GM19025 (cell line): ENCODE data around the gene ZP1.

Experiments
- ATAC-seq: cut with Tn5 transposase; IDR thresholded peaks from one replicate; pipeline ENCODE4 v1.9.1; 2021; ENCODE audit warnings: mild to moderate bottlenecking, low read depth, moderate library complexity; ENCODE audit not compliant: unreplicated experiment

Gene ZP1

DNA sequence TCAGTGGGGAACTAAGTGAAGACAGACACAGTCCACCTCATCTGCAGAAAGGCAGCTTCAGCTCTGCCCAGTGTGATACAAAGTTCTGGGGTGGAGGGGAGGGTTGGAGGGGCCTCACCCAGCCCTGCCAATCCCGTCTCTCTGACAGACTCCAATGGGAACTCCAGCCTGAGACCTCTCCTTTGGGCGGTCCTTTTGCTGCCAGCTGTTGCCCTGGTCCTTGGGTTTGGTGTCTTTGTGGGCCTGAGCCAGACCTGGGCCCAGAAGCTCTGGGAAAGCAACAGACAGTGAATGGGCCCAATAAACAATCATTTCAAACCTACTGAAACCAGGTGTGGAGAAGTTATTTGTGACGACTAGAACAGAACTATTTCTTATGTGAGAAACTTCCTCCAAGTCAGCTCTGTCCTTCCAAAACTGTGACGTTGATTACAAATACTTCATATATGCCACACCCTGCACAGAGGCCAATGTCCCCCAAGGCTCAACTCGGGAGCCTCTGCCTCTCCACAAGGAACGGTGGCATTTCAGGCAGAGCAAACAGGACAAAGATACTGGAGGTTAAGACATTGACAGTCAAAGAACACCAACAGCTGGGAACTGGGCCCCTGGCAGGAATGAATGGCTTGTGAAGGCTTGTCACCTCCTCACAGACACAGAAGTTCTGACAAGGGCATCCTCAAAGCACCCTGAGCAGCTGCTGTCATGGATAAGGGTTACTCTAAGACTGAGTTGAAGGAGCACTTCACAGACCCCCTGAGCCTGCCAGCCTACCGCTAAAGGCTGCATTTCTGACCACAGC is 8.2 kb downstream of the ZP1 start:
- no peak for ATAC-seq

DNA sequence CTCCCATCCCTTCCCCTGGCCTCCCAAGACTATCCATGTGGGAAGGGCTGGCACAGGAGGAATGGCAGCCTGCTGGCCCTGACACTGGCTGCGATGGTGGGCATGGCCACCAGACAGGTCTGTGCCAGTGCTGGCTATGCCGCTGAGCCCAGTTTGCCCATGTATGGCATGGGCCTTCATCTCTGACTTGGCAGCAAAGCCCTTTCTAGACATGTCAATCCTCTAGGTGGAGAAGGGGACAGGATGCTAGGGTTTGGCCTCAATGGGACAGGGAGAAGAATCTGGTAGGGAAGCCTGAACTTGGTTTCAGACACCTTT is 8.8 kb downstream of the ZP1 start:
- no peak for ATAC-seq

DNA sequence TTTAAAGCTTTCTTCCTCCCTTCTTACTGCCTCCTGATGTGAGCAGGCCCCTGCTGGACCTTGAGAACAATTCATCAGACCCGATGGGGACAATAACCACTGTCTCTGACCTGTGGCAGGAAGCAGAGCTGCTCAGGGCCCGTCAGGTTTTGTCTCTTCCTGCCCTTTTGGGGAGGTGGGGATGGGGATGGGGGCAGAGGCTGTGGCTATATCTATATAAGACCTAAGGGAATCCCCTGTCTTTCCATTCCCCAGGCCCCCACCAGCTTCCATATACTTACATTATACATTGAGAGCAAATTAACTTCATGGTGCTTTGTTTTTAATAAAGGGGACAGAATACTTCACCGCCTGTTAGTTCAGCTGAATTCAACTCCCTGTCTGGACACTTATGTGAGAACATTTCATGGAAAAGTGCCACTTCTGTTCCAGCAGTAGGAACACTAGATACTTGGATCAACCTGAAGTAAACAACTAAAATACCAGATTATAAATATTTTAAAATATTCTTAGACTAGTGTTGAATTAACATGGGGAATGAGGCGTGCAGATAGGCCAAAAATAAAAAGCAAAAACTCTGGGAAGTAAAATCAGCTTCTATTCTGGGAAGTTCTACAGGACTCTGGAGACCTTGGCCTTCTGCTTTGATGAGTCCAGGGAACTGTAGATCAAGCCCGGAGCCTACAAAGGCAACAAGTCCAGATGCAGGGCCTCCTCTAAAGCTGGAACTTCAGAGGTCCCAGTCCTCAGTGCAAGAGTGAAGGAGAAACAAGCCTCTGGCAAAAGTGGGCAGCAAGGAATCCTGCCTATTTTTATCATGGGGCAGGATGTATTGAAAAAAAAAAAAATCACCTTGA is 11.1 kb downstream of the ZP1 start:
- no peak for ATAC-seq

DNA sequence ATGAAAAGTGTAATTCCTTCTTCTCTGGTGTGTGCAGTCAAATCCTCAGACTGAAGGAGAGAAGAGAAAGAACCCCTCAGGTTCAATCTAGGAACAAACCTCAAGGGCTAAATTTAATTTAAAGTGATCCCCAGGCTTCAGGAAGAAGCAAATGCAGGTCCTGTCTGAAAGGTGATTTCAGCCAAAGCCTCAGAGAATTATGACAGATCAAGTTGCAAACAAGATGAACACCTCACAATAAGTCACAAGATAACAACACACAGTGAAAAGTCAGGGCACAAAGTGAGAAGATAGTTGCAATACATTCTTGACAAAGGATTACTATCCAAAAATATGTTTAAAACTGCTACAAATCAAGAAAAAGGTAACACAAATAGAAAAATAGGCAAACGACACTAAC is 11.8 kb downstream of the ZP1 start:
- ATAC-seq, result no peak

DNA sequence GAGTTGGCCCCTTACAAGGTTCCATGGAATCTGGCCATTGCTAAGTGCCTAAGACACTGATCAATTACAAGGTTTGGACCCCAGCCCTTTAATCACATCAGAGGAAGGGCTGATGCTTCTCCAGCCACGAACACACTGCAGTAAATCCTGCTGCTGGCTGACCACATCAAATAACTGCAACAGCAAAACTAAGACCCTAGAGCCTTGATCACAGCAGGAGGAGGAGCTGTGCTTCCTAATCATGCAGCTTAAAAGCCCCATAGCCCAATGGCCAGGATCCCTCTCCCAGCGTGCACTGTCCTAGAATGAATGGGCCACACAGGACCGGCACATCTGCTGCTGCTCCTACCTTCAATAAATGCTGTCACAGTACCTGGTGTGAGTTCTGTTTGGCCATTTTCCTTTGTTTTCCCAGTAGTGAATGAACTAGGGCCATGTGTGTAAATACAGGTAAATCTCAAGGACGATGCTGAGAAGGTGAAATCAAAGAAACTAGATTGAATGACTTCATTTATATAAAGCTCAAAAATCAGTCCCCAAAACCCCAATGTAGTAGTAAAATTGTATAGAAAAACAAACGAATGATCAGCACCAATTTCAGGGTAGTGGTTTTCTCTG is 12.7 kb downstream of the ZP1 start:
- ATAC-seq, result no peak

DNA sequence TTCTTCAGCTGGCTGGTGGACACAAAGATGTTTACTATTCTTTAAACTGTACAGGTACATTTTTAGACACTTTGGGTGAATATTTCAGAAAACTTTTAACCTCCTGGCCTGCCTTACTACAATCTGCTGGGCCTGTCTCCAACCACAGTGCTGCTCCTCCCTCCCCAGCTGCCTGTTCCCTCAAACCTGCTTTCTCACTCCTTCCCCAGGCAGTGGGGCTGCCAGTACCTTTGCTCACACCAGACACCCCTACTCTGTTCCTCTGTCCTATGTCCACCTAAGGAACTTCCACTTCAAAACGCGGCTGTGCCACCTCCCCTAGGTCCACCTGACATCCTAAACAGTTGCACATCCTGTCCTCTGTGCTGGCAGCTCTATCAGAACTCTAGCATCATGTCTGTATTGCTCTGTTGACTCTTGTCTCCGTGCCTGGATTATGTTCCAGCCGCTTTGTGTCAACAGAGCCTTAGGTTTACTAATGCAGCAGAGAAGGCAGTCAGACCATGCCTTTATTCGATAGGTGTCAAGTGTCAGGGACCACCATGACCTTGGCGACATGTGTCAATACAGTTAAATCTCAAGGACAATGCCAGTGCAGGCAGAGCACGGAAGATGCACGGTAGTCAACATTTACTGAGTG is 13.4 kb downstream of the ZP1 start:
- ATAC-seq, result no peak

DNA sequence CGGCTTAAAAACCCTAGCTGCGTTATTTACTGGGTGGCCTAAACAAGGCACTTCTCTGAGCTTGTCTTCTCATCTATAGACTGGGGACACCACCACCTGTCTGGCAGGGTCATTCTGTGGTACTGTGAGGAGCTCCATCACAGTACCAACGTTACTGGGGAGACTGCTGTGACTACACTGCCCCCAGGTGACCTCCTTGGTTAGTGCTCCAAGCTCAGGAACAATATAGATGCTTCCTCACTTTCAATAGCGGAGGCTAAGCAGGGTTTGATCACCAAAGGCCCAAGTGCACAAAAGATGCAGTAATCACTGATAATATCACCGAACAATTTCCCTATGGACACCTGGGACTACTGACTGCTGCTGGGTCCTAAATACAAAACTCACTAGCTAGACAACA is 20.2 kb downstream of the ZP1 start:
- no peak for ATAC-seq

DNA sequence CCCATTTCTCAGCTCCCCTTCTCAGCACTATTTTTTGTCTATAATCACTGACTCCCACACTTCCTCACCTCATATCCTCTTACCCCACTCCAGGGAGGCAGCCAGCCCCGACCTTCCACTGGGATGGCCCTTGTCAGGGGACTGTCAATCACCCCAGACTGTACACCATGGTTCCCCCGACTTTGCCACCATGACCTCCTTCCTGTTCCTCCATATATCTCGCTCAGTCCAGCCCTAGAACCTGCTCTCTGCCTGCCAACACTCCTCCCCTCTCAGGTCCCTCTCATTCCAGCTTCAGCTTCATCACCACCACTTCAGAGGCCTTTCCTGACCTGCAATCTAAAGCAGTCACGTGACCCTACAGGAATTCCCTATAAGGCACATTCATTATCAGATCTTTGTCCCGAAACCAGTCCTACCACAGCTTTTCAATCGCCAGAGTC is 22.5 kb downstream of the ZP1 start:
- no peak for ATAC-seq

DNA sequence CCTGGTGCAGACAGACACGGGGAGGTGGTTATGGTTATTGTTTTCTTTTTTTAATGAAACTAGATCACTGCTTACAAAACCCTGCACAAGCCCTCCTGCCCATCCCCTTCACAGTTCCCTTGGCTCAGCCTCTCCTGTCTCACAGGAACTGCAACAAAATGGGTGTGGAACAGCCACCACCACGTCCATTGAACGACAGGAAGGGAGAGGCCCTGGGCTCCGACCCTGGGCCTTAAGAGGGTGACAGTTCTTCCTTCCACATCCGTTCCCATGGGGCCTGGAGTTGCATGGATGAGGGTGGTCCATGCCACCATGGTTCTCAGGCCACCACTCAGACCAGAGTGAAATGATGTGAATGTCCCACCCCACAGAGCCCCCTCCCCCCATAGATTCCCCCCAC is 23.4 kb downstream of the ZP1 start:
- ATAC-seq, result no peak

DNA sequence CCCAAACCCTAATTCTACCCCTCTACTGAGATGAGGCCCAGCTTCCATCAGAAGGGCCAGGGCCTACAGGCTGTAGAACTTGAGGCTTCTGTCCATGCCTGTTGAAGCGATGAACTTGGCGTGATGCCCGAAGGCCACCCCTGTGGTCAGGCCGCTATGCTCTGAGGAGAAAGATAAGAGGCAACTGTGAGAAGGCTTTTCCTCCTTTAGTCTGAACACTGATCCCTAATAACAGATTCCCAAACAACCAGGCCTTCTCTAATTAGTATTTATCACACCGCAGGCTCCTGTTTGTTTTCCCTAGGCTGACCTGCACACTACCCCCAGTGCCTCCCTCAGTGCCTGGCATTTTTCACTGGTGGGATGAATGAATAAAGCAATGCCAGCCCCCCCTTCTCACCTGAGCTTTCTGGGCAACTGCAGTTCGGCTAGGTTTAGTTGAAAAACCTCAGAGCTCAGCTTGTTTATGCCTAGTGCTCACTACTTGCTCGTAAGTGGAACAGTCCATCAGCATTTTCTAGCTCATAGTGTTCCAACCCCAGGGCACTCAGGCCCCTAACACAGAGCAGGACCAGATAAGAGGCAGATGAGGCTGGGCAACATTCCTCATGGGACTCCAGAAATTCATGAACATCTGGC is 23.9 kb downstream of the ZP1 start:
- ATAC-seq, result no peak

DNA sequence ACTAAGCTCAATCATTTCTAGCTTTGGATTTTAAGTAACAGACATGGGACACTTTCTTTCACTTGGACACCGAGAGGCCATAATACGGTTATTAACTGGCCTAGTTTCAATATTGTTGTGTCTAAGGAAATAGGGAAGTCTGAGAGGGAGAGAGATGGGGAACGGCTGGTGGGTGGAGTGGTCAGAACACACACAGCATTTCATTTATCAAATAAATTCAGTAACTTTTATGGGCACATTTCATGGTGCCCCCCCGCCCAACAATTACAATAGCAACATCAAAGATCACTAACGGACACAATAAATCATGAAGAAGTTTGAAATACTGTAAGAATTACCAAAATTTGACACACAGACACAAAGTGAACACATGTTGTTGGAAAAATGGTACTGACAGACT is 28.3 kb downstream of the ZP1 start:
- no peak for ATAC-seq

DNA sequence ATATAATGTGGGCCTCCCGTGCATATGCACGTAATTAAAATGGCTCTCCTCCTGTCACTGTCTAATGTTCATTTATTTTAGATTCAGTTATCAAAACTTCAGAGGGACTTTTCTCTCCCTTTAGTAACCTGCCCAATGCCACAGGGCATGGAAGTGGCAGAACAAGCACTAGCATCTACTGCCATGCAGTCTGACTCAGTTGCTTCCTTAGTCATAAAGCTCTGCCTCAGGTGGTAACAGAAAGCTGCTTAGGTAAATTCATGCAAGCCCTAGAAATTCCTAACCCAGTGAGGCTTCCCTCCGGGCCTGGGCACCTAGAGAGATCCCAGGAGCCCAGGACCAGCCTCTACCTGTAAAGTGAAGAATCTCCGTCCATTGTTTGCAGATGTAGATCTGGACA is 30.2 kb downstream of the ZP1 start:
- ATAC-seq, result no peak

DNA sequence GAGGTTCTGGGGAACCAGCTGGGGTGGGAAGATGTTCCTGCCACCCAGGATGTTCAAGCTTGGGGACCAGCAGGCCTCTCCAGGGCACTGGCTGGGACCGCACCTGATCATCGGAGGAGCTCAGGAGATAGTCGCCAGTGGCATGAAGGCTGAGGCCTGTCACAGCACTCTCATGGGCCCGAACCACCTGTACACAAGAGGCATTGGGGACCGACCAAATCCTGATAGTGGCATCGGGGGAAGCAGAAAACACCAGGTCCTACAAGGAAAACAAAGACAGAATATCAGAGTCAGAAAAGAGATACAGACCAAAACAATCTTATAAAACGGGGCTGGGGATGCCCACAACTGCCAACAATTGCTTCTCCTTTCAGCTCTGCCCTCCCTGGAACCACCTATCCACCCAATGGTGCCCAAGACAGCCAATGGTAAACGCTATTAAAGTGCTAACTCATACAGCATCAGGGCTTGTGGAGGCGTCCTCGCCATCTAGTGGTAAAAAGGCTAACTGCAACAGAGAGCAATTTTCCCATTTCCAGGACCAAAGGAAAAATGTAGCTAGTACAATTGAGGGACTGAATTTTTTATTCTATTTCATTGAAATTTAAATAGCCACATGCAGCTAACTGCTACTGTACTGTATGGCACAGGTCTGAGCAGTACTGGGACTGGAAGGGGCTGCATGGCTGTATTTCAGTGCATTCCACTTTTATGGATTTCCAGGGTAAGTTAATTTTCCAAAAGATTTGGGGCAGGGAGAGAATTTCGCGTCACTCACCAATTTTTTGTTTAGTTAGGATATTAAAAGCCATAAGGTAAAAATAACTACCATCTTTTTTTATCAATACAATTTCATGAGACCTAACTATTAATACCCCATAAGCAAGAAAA is 31.9 kb downstream of the ZP1 start:
- ATAC-seq, result no peak

DNA sequence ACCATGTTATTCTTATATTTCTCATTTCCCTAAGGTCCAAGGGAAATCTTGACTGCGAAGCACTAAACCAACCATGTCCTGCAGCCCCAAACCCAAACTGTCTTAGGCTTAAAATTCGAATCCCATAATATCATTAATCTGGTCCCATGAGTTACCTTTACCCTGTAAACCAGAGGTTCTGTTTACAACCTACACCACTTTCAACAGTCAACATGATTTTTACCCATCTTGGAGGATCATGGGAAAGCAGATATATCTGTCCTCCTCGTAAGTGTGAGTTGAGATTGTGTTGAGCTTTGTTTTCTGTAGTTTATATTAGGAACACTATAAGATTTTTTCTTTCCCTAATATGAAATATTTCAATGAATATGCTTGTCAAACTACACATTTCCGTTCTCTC is 32.6 kb downstream of the ZP1 start:
- ATAC-seq, result no peak

DNA sequence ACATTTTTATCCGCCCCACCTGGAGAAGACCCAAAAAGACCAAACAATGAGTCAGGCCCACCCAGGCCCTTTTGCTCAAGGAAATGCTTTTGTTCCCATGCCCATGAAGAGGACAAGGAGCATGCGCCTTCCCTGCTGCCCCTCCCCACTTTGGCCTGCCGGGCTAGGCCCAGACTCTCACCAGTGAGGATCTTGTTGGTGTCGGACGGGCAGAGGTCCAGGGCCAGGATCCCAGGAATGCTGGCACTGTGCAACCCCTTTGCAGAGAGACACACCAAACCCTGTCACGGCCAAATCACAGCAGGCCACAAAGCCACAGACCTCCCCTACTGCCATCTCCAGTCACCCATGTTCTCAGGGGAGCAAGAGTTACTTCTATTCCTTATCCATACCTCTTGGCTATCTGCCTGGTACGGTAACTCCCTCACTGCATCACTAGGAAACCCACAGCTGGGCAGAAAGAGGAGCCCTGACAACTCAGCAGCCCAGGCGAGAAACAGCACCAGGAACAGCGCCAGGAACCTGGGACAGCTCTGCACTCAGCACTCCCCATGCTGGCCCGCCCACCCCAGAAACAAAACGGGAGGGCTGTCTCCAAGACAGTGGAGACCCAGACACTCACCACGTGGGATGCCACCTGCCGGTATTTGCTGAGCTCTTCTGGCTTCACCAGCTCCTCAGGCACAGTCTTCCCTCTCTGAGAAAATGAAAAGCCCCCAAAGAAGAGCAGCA is 33.5 kb downstream of the ZP1 start:
- ATAC-seq, result no peak

DNA sequence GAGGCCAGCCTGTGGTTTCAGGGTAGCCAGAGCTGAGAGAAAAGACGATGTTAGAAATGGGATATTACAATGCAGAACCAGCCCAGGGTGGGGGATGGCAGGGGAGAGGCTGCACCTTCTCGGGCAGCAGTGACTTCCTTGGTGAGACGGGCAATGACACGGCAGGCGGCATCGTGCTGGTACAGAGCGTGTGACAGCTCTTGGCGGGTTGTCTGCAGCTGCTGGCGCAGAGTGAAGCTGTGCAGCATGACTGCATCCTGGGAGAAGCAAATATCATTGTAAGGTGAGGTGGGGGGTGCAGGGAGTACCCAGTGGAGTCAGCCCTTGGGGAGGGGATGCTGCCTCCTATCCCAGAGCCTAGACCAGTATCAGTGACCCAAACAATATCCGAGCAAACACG is 35.3 kb downstream of the ZP1 start:
- ATAC-seq, result no peak

DNA sequence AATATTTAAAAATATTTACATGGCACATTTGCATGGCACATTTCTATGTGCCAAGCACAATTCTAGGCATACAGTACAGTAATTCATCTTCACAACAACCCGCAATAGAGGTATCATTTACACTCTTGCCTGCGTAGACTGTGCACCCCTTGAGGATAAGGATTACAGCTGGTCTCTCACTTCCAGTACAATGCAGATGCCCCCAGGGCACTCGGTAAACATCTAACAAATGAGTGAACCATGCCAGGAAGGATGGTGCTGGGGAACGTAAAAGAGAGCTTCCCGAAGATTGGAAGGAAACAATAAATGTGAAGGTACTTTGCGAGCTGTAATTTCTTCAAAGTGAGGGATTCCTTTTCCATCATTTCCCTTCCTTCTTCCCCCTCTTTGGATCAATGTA is 37.7 kb downstream of the ZP1 start:
- no peak for ATAC-seq

DNA sequence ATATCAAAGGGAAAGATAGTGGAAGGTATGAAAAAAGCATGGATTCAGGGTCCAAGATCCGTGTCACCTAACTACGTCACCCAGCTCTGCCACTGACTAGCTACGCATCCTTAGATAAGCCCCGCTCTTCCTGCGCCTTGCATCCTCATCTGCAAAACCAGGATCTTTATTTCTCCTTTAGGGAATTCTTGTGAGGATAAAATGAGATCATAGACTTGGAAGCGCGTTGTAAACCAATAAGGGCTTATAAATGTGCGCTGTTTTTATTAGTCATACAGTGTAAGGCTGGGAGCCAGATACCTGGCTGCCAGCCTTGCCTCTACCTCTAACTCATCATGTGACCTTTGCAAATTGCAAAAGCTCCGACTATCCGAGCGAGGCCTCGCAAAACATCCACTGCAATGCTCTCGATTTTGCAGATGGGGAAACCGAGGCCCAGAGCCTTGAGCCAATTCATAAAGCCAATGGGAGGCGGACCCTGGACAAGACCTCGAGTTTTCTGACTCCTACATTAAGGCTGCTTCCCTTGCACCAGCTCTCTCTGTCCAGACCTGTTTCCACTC is 38.3 kb downstream of the ZP1 start:
- ATAC-seq, result no peak
